Keratinocyte (primary cell): ENCODE data around the gene NPFFR2.

Source experiments
- CTCF ChIP-seq, 3 experiments: IDR thresholded peaks in 1 of 3; conservative IDR thresholded peaks in 1 of 3; optimal IDR thresholded peaks in 1 of 3; 2 replicates in 2 of 3; 3 replicates in 1 of 3; pipeline versions ENCODE3 to v1.5.1; 2011; ENCODE audit warnings: low read length in 3 of 3, mild to moderate bottlenecking in 3 of 3, moderate library complexity in 2 of 3, control low read depth in 1 of 3, inconsistent platforms in 1 of 3; ENCODE audit not compliant: insufficient read depth in 2 of 3; ENCODE audit errors: extremely low read depth in 1 of 3
- EZH2 ChIP-seq: IDR thresholded peaks from one replicate; pipeline ENCODE4 v1.6.1; 2012; ENCODE audit warnings: inconsistent platforms, mild to moderate bottlenecking, low read length, moderate library complexity

- TF ChIP-seq CTCF (optimal IDR thresholded peaks at IDR 0.05 in 1 of 3, IDR thresholded peaks at IDR 0.05 in 1 of 3, conservative IDR thresholded peaks at IDR 0.05 in 1 of 3; ENCODE audit: extremely low read depth in 1 of 3, insufficient read depth in 2 of 3, low read length in 3 of 3): no peak
- TF ChIP-seq EZH2: no peak
Measured at GRCh38 chr4:72055566-72055965, 23.8 kb downstream of the NPFFR2 start.
